ENCODE results near the gene ACAD8. TPM values are rescaled to one million over a fixed set of nuclear protein-coding genes. Genes with fewer than 3 reads are reported as not detected.

Gene ACAD8
- total RNA-seq, 1 experiment from 2014 or later: 34.8 TPM

DNA sequence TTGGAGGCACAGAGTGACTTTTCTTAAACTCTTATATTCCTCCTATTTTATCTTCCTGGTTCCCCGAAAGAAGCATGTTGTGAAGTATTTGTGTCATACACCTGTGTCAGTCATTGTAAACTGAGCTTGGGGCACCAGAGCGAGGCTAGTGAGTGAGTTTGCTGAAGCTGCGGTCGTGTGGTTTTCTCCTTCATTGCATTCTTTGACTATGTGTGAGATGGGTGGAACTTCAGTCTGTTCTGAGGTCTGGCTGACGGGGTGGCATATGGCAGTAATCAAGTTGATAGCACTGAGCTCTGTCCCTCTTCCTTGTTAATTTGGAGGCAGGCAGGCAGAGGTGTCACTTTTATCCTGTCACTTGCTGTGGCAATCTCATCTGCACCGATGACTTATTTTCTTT is 24.7 kb upstream of the ACAD8 start:
- intact Hi-C loops (cut with micrococcal nuclease; ENCODE audit: unreplicated experiment): no loop called here
- CTCF ChIA-PET: no interaction called here

GRCh38 chr11:134229126-134229790 is 24.1 kb upstream of the ACAD8 start:
- DNase-seq (ENCODE audit: low spot score): no peak
- H3K4me1 ChIP-seq (ENCODE audit: insufficient read depth, low read length, poor library complexity, severe bottlenecking): no peaks in the 10 kb centered on the region

More for the DNA sequence above, 24.7 kb upstream of the ACAD8 start:
- no peak overlapping the region for H3K4me3 ChIP-seq (ENCODE audit: low read depth, low read length, poor library complexity, severe bottlenecking)
- H3K4me1 ChIP-seq (ENCODE audit: insufficient read depth, low read length, poor library complexity, severe bottlenecking): no peaks in the 10 kb centered on the region
- H3K36me3 ChIP-seq (ENCODE audit: insufficient read depth, low read length, poor library complexity, severe bottlenecking): no peaks in the 10 kb centered on the region
- TF ChIP-seq EZH2 (IDR thresholded peaks at IDR 0.05; ENCODE audit: borderline replicate concordance, low read depth, low read length, poor library complexity, severe bottlenecking): no peak
- TF ChIP-seq, protein P1, sequence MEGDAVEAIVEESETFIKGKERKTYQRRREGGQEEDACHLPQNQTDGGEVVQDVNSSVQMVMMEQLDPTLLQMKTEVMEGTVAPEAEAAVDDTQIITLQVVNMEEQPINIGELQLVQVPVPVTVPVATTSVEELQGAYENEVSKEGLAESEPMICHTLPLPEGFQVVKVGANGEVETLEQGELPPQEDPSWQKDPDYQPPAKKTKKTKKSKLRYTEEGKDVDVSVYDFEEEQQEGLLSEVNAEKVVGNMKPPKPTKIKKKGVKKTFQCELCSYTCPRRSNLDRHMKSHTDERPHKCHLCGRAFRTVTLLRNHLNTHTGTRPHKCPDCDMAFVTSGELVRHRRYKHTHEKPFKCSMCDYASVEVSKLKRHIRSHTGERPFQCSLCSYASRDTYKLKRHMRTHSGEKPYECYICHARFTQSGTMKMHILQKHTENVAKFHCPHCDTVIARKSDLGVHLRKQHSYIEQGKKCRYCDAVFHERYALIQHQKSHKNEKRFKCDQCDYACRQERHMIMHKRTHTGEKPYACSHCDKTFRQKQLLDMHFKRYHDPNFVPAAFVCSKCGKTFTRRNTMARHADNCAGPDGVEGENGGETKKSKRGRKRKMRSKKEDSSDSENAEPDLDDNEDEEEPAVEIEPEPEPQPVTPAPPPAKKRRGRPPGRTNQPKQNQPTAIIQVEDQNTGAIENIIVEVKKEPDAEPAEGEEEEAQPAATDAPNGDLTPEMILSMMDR (conservative IDR thresholded peaks at IDR 0.05; ENCODE audit: low read depth, low read length): no peak
- no peak overlapping the region for H3K27ac ChIP-seq (ENCODE audit: low read depth, low read length, poor library complexity, severe bottlenecking)
- no peaks in the 10 kb centered on the region for H3K9me3 ChIP-seq (ENCODE audit: low read depth, low read length, poor library complexity, severe bottlenecking)
- BruUV-seq (replicated peaks): no TSS peak
- POLR2A ChIA-PET (ENCODE audit: low non-redundant PET): no interaction called here
- no peak for DNase-seq (ENCODE audit: low spot score)
- H3K27me3 ChIP-seq (replicated peaks; ENCODE audit: insufficient read depth, low read depth, low read length, poor library complexity): no peaks in the 10 kb centered on the region

GRCh38 chr11:134230339-134230738 is 23.0 kb upstream of the ACAD8 start:
- no peak overlapping the region for H3K27ac ChIP-seq (ENCODE audit: low read depth, low read length, poor library complexity, severe bottlenecking)
- H3K4me3 ChIP-seq (ENCODE audit: low read depth, low read length, poor library complexity, severe bottlenecking): no peak overlapping the region
- ChIA-PET POLR2A (ENCODE audit: low non-redundant PET) (no interaction called here), CTCF (no interaction called here)
- H3K36me3 ChIP-seq (ENCODE audit: insufficient read depth, low read length, poor library complexity, severe bottlenecking): no peaks in the 10 kb centered on the region
- no peaks in the 10 kb centered on the region for H3K4me1 ChIP-seq (ENCODE audit: insufficient read depth, low read length, poor library complexity, severe bottlenecking)
- DNase-seq (ENCODE audit: low spot score): no peak
- no peaks in the 10 kb centered on the region for H3K27me3 ChIP-seq (replicated peaks; ENCODE audit: insufficient read depth, low read depth, low read length, poor library complexity)
- no TSS peak for BruUV-seq (replicated peaks)
- no peak for TF ChIP-seq EZH2 (IDR thresholded peaks at IDR 0.05; ENCODE audit: borderline replicate concordance, low read depth, low read length, poor library complexity, severe bottlenecking)
- TF ChIP-seq, protein P1 (conservative IDR thresholded peaks at IDR 0.05; ENCODE audit: low read depth, low read length): no peak
- no peaks in the 10 kb centered on the region for H3K9me3 ChIP-seq (ENCODE audit: low read depth, low read length, poor library complexity, severe bottlenecking)
- intact Hi-C loops (cut with micrococcal nuclease; ENCODE audit: unreplicated experiment): no loop called here

More at GRCh38 chr11:134229126-134229790, 24.1 kb upstream of the ACAD8 start:
- intact Hi-C loops (cut with micrococcal nuclease; ENCODE audit: unreplicated experiment): no loop called here
- no peaks in the 10 kb centered on the region for H3K27me3 ChIP-seq (replicated peaks; ENCODE audit: insufficient read depth, low read depth, low read length, poor library complexity)
- H3K27ac ChIP-seq (ENCODE audit: low read depth, low read length, poor library complexity, severe bottlenecking): no peak overlapping the region
- TF ChIP-seq, protein P1 (conservative IDR thresholded peaks at IDR 0.05; ENCODE audit: low read depth, low read length): no peak
- no peak for TF ChIP-seq EZH2 (IDR thresholded peaks at IDR 0.05; ENCODE audit: borderline replicate concordance, low read depth, low read length, poor library complexity, severe bottlenecking)
- no peaks in the 10 kb centered on the region for H3K9me3 ChIP-seq (ENCODE audit: low read depth, low read length, poor library complexity, severe bottlenecking)
- no TSS peak for BruUV-seq (replicated peaks)
- no peaks in the 10 kb centered on the region for H3K36me3 ChIP-seq (ENCODE audit: insufficient read depth, low read length, poor library complexity, severe bottlenecking)
- no peak overlapping the region for H3K4me3 ChIP-seq (ENCODE audit: low read depth, low read length, poor library complexity, severe bottlenecking)
- ChIA-PET CTCF (no interaction called here), POLR2A (ENCODE audit: low non-redundant PET) (no interaction called here)

Measured in A673 (cell line).